ENCODE measurements around the gene DHPS. TPM values are rescaled to one million over a fixed set of nuclear protein-coding genes. Genes with fewer than 3 reads are reported as not detected.
A peak's percentile ranks its signal among the peaks of the same experiment; 100 is the strongest.
"Not testable (repeated sequence)": the region's sequence is repeated elsewhere in the genome, so short reads cannot be mapped to it uniquely, and the experiment has no call there.

DHPS gene
- total RNA-seq, 2 donors from 2014 or later: 140 to 150 TPM

DNA sequence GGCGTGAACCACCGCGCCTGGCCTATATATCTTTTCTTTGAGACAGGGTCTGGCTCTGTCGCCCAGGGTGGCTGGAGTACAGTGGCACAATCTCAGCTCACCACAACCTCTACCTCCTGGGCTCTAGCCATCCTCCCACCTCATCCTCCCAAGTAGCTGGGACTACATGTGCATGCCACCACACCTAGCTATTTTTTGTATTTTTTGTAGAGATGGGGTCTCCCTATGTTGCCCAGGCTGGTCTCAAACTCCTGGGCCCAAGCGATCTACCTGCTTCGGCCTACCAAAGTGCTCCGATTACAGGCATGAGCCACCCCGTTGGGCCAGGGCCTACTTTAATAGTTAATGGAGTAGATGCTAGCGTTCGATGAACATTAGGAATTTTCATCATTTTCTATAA is 38.6 kb upstream of the DHPS start:
- no peaks in the 10 kb centered on the region for H3K9me3 Mint-ChIP-seq
- H3K27ac Mint-ChIP-seq: no peak overlapping the region
- DNase-seq (no peak), ATAC-seq (replicated peaks in 1 of 2) (no peak)
- peaks cover 13 to 15% of the 10 kb centered on the region in 2 donors for H3K36me3 Mint-ChIP-seq (ENCODE audit: insufficient read depth in 2 of 2)
- peaks cover 55% of the 10 kb centered on the region for H3K4me1 Mint-ChIP-seq (ENCODE audit: low read depth)
- H3K4me3 Mint-ChIP-seq: peak overlapping the region; percentile 52 to 95
- H3K27me3 Mint-ChIP-seq (ENCODE audit: low read depth): no peaks in the 10 kb centered on the region

DNA sequence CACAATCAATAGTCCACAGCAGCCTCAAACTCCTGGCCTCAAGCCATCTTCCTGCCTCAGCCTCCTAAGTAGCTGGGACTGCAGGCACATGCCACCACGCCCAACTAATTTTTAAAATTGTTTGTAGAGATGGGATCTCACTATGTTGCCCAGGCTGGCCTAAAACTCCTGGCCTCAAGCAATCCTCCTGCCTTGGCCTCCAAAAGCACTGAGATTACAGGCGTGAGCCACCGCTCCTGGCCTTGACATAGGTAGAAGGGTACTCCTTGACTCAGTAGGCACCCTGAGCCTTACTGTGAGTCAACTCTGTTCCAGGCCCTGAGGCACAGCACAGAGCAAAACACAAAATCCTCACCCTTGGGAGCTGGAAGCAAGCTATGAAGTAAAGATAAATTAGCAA is 34.2 kb upstream of the DHPS start:
- DNase-seq (no peak), ATAC-seq (replicated peaks in 1 of 2) (no peak)
- Mint-ChIP-seq H3K27ac (no peak overlapping the region), H3K36me3 (ENCODE audit: insufficient read depth in 2 of 2) (peaks cover 11 to 16% of the 10 kb centered on the region in 2 donors), H3K9me3 (no peaks in the 10 kb centered on the region), H3K4me1 (ENCODE audit: low read depth) (peaks cover 34% of the 10 kb centered on the region), H3K4me3 (no peak overlapping the region), H3K27me3 (ENCODE audit: low read depth) (no peaks in the 10 kb centered on the region)

DNA sequence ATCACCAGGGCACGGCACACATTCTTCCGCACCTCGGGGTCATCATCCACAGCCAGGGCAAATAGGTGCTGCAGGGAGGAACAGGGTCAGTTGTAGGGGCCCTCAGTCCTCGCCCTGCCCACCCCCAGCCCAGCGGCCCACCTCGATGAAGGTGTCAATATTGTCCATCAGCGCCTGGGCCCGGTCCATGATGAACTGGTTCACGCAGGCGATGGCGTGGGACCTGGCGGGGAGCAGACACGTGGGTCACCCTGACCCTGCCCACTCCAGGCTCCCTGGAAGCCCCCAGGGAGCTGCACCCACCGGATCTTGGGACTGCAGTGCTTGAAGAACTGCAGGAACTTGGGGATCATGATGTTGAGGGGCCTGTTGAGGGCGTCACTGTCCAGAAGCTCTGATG is 33.4 kb upstream of the DHPS start:
- no peak for ATAC-seq (replicated peaks in 1 of 2)
- no peak for DNase-seq
- Mint-ChIP-seq H3K4me3 (no peak overlapping the region), H3K27me3 (ENCODE audit: low read depth) (no peaks in the 10 kb centered on the region), H3K4me1 (ENCODE audit: low read depth) (peaks cover 26% of the 10 kb centered on the region), H3K36me3 (ENCODE audit: insufficient read depth in 2 of 2) (peaks cover 11 to 20% of the 10 kb centered on the region in 2 donors), H3K9me3 (no peaks in the 10 kb centered on the region), H3K27ac (no peak overlapping the region)

DNA sequence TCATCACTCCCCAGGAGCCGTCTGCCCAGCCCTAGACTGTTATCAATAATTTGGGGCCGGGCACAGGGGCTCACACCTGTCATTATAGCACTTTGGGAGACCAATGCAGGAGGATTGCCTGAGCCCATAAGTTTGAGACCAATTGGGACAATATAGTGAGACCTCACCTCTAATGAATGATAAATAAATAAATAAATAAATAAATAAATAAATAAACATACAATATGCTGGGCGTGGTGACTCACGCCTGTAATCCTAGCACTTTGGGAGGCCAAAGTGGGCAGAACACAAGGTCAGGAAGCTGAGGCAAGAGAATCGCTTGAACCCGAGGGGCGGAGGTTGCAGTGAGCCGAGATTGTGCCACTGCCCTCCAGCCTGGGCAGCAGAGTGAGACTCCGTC is 31.6 kb upstream of the DHPS start:
- not testable (repeated sequence) for H3K27ac Mint-ChIP-seq; H3K9me3 Mint-ChIP-seq; DNase-seq; H3K4me3 Mint-ChIP-seq; ATAC-seq (replicated peaks in 1 of 2); H3K27me3 Mint-ChIP-seq (ENCODE audit: low read depth)
- H3K4me1 Mint-ChIP-seq (ENCODE audit: low read depth): peaks cover 11% of the 10 kb centered on the region
- peaks cover 11 to 15% of the 10 kb centered on the region in 2 donors for H3K36me3 Mint-ChIP-seq (ENCODE audit: insufficient read depth in 2 of 2)

DNA sequence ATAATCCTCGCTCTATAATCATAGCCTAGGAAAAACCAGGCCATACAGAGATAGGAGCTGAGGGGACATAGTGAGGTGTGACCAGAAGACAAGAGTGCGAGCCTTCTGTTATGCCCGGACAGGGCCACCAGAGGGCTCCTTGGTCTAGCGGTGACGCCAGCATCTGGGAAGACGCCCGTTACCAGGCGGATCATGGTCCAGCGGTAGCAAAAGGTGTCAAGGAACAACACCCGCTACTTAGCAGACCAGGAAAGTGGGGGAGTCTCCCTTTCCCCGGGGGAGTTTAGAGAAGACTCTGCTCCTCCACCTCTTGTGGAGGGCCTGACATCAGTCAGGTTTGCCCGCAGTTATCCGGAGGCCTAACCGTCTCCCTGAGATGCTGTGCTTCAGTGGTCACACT is 30.4 kb upstream of the DHPS start:
- not testable (repeated sequence) for H3K4me1 Mint-ChIP-seq (ENCODE audit: low read depth); H3K9me3 Mint-ChIP-seq; H3K27me3 Mint-ChIP-seq (ENCODE audit: low read depth); H3K4me3 Mint-ChIP-seq; DNase-seq; ATAC-seq (replicated peaks in 1 of 2); H3K27ac Mint-ChIP-seq
- H3K36me3 Mint-ChIP-seq (ENCODE audit: insufficient read depth in 2 of 2): peaks cover 11 to 15% of the 10 kb centered on the region in 2 donors

DNA sequence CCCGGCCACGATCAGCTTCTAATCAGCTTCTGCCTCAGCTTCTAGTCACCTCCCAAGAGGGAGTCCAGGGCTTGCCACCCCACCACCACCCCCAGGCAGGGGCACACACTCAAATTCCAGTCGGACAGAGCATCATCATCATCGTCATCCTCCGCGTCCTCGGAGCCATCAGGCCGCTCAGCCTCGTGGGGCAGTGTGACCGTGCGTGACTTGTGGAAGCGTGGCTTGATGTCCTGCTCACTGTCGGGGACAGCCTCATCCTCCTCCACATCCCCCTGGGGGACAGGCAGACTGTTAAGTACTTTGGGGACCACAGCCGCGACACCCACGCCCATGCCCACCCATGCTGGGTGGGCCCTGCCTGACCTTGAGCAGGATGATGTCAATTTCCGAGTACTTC is 29.5 kb upstream of the DHPS start:
- Mint-ChIP-seq H3K4me3 (no peak overlapping the region), H3K9me3 (no peaks in the 10 kb centered on the region), H3K36me3 (ENCODE audit: insufficient read depth in 2 of 2) (peaks cover 8 to 15% of the 10 kb centered on the region in 2 donors), H3K27me3 (ENCODE audit: low read depth) (no peaks in the 10 kb centered on the region), H3K4me1 (ENCODE audit: low read depth) (no peaks in the 10 kb centered on the region), H3K27ac (no peak overlapping the region)
- no peak for DNase-seq
- ATAC-seq (replicated peaks in 1 of 2): no peak

DNA sequence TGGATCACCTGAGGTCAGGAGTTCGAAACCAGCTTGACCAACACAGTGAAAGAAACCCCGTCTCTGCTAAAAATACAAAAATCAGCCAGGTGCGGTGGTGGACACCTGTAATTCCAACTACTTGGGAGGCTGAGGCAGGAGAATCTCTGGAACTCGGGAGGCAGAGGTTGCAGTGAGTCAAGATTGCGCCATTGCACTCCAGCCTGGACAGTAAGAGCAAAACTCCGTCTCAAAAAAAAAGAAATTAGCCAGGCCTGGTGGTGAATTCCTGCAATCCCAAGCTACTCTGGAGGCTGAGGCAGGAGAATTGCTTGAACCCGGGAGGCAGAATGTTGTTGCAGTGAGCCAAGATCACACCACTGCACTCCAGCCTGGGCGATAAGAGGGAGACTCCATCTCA is 27.0 kb upstream of the DHPS start:
- Mint-ChIP-seq H3K27me3 (ENCODE audit: low read depth) (no peaks in the 10 kb centered on the region), H3K27ac (no peak overlapping the region), H3K4me3 (no peak overlapping the region), H3K4me1 (ENCODE audit: low read depth) (no peaks in the 10 kb centered on the region), H3K9me3 (no peaks in the 10 kb centered on the region), H3K36me3 (ENCODE audit: insufficient read depth in 2 of 2) (peaks cover 8 to 17% of the 10 kb centered on the region in 2 donors)
- ATAC-seq (replicated peaks in 1 of 2): no peak
- DNase-seq: no peak

DNA sequence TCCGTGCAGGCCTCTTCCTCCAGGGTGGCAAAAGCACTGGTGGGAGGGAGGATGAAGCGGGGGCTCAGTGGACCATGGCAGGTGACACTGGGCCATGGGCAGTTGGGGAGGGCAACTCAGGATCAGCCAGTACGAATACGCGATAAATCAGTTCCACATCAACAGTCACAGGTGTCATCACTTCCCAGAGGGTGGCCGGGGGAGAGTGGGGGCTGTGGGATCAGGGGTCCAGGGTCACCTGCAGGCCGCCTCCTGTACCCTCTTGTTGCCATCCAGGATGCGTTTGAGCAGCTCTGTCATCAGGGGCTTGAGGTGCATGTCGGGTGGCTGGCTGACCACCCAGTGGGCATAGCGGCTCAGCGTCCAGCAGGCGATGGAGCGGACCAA is 24.6 kb upstream of the DHPS start:
- no peak for ATAC-seq (replicated peaks in 1 of 2)
- Mint-ChIP-seq H3K27me3 (ENCODE audit: low read depth) (no peaks in the 10 kb centered on the region), H3K36me3 (ENCODE audit: insufficient read depth in 2 of 2) (peaks cover 9 to 21% of the 10 kb centered on the region in 2 donors), H3K4me1 (ENCODE audit: low read depth) (no peaks in the 10 kb centered on the region), H3K4me3 (no peak overlapping the region), H3K27ac (no peak overlapping the region), H3K9me3 (no peaks in the 10 kb centered on the region)
- DNase-seq: no peak

DNA sequence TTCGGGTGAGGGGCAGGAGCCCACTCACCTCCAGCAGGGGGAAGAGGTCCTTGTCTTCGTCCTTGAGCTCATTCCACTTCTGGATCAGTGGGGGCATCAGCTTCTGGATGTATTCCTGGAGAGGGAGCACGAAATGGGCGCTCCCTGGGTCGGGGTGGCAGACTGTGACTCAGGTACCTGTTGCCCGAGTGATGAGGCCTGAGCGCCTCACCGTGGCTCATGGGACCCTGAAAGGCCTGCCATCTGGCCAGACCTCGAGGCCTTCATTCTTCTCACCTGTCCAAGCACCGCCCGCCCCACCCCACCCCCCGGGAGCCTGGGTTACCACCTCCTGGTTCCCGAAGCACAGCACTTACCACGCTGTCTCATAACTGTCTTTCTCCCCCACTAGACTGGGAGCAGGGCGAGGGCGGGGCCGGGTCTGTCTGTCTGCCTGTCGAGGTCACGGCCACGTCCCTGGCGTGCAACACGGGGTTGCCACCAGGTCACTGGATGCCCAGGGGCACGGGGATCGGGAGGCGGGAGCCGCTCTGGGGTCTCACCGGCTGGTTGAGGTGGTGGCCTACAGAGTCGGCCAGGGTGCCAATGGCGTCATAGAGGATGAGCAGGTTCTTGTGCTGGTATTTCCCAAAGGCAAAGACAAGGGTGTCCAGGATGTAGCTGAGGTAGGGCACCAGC is 24.1 kb upstream of the DHPS start:
- no peak for ATAC-seq (replicated peaks in 1 of 2)
- Mint-ChIP-seq H3K27me3 (ENCODE audit: low read depth) (no peaks in the 10 kb centered on the region), H3K4me3 (no peak overlapping the region), H3K9me3 (no peaks in the 10 kb centered on the region), H3K4me1 (ENCODE audit: low read depth) (no peaks in the 10 kb centered on the region), H3K27ac (no peak overlapping the region), H3K36me3 (ENCODE audit: insufficient read depth in 2 of 2) (peaks cover 6 to 17% of the 10 kb centered on the region in 2 donors)
- DNase-seq: no peak

DNA sequence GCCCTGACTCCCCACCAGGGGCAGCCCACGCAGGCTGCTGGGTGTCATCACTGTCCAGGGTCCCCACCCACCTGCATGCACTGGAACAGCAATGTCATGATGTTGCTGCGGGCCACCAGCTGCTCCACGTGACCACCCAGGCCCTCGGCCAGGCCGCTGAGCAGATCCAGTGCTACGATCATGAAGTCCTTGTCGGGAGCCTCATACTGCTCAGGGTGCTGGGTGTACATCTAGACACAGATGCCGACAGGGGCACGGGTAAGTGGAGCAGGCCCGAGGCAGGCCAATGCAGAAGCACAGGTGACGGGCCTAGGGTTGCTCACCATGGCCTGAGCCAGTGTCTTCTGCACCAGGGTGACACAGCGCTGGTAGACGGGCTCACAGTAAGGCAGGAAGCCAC is 23.5 kb upstream of the DHPS start:
- no peak for DNase-seq
- ATAC-seq (replicated peaks in 1 of 2): no peak
- no peaks in the 10 kb centered on the region for H3K4me1 Mint-ChIP-seq (ENCODE audit: low read depth)
- no peaks in the 10 kb centered on the region for H3K27me3 Mint-ChIP-seq (ENCODE audit: low read depth)
- no peak overlapping the region for H3K27ac Mint-ChIP-seq
- no peaks in the 10 kb centered on the region for H3K9me3 Mint-ChIP-seq
- no peak overlapping the region for H3K4me3 Mint-ChIP-seq
- H3K36me3 Mint-ChIP-seq (ENCODE audit: insufficient read depth in 2 of 2): peaks cover 6 to 13% of the 10 kb centered on the region in 2 donors

DNA sequence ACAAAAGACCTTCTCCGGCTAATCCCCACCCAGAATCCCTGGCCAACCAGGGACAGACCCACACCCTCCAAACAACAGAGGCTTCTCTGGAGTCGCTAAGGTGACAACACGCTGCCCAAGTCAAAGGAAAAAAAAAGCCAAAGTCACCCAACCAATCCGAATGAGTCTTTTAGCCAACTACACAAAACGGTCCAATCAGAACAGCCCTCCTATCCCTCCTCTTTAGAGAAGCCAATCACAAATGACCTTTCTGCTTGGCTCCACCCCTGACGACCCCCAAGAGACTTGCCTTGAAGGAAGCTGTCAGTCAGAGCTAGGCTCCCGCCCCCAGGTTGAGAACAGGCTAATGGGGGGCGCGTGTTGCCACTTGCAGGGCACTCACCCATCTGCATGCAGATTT is 21.4 kb upstream of the DHPS start:
- Mint-ChIP-seq H3K27me3 (ENCODE audit: low read depth) (no peaks in the 10 kb centered on the region), H3K27ac (no peak overlapping the region), H3K4me3 (no peak overlapping the region), H3K4me1 (ENCODE audit: low read depth) (peaks cover 4% of the 10 kb centered on the region), H3K36me3 (ENCODE audit: insufficient read depth in 2 of 2) (peaks cover 6 to 15% of the 10 kb centered on the region in 2 donors), H3K9me3 (no peaks in the 10 kb centered on the region)
- peak; percentile 36 to 37 for DNase-seq
- peak; percentile 61 to 66 for ATAC-seq (replicated peaks in 1 of 2)

DNA sequence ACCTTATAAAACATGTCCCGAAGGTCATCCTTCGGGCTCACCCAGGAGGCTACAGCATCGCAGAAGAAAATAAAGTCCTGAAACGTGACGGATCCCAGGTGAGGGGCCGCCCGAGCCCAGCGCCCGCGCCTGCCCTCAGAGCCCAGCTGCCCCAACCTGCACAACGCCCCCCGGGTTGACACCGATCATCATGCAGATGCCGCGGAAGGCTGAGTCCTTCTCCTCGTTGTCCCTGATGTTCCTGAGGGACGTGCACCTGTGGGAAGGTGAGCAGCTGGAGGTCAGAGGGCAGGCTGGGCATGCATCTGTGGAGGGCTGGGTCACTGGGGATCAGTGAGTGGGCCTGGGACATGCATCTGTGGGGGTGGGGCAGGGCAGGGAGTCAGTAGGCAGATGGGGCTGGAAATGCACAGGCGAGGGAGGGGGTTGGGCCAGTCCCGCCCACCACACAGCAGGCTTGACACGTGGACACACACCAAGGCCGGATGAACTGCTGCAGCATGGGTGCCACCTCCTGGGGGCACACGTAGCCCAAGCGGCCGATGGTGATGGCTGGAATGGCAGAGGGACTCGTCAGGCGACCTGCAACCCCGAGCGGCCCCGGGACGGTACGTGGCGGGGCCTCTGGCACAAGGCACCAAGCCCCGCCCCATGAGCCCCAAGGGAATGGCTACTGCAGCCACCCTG is 20.1 kb upstream of the DHPS start:
- Mint-ChIP-seq H3K4me1 (ENCODE audit: low read depth) (peaks cover 8% of the 10 kb centered on the region), H3K36me3 (ENCODE audit: insufficient read depth in 2 of 2) (peaks cover 6 to 15% of the 10 kb centered on the region in 2 donors), H3K4me3 (no peak overlapping the region), H3K9me3 (no peaks in the 10 kb centered on the region), H3K27ac (no peak overlapping the region), H3K27me3 (ENCODE audit: low read depth) (no peaks in the 10 kb centered on the region)
- DNase-seq (no peak), ATAC-seq (replicated peaks in 1 of 2) (no peak)

DNA sequence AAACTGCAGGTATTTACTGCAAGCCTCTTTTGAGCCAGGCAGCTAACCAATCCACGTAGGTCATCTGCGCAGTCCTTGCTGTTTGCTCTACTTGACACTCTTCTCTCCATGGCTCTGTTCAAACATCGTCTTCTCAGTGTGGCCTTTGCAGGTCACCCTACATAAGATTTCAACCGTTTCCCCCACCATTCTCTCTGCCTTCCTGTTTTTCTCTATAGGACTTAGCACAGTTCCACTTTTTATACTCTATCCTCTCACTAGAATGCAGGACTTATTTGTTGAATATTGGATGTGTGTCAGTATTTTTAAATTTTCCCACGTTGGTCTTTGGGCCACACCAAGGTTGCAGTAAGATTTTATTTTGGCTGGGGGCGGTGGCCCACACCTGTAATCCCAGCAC is 16.5 kb upstream of the DHPS start:
- Mint-ChIP-seq H3K4me3 (peak overlapping the region; percentile 39 to 57), H3K36me3 (ENCODE audit: insufficient read depth in 2 of 2) (peaks cover 2 to 10% of the 10 kb centered on the region in 2 donors), H3K27ac (no peak overlapping the region), H3K27me3 (ENCODE audit: low read depth) (no peaks in the 10 kb centered on the region), H3K9me3 (no peaks in the 10 kb centered on the region), H3K4me1 (ENCODE audit: low read depth) (peaks cover 11% of the 10 kb centered on the region)
- no peak for ATAC-seq (replicated peaks in 1 of 2)
- DNase-seq: no peak

DNA sequence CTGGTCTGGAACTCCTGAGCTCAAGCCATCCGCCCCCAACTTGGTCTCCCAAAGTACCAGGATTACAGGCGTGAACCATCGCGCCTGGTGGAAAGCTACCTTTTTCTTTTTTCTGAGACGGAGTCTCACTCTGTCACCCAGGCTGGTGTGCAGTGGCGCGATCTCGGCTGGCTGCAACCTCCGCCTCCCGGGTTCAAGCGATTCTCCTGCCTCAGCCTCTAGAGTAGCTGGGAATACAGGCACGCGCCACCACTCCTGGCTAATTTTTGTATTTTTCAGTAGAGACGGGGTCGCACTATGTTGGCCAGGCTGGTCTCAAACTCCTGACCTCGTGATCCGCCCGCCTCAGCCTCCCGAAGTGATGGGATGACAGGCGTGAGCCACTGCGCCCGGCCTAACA is 15.7 kb upstream of the DHPS start:
- Mint-ChIP-seq H3K4me1 (ENCODE audit: low read depth) (peaks cover 11% of the 10 kb centered on the region), H3K27ac (peak overlapping the region; percentile 38), H3K4me3 (peak overlapping the region; percentile 51 to 53)
- not testable (repeated sequence) for DNase-seq; H3K36me3 Mint-ChIP-seq (ENCODE audit: insufficient read depth in 2 of 2); ATAC-seq (replicated peaks in 1 of 2); H3K9me3 Mint-ChIP-seq; H3K27me3 Mint-ChIP-seq (ENCODE audit: low read depth)
